MV-4-11 (cell line): ENCODE data around the gene SMARCD3.

Experiments used
- DNase-seq: peaks from one replicate; lab custom pipeline; 2025; lab: John Stamatoyannopoulos, UW

Gene SMARCD3

GRCh38 chr7:151248346-151249033, at the start of gene SMARCD3:
SMARCD3 (minus strand) TSS chr7:151248694; CDS start chr7:151248562, 132 bp downstream.
- no peak for DNase-seq

DNA sequence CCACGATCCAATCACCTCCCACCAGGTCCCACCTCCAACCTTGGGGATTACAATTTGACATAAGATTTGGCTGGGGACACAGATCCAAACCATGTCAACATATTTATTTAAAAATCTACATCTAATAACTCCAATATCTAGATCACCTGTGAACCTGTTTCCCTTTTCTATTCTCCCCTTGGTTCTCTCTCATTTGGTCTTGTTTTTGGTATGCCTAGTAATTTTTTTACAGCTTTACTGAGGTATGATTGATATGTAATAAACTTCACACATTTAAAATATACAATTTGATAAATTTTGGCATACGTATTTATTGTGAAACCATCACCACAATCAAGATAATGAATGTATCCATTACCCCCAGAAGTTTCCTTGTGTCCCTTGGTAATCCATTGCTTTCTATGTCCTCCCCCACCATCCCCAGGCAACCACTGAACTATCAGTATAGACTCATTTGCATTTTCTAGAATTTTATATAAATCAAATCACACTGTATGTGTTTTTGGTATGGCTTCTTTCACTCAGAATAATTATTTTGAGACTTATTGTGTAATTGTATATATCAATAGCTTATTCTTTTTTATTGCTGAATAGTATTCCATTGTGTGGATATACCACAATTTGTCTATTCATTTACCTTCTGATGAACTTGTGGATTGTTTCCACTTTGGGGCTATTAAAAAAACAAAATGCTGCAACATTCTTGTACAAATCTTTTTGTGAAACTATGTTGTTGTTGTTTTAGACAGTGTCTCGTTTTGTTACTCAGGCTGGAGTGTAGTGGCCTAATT, 47.9 kb upstream of the SMARCD3 start:
- no peak for DNase-seq

- DNase-seq: no peak
Observed at GRCh38 chr7:151292850-151293249, 44.4 kb upstream of the SMARCD3 start.

- no peak for DNase-seq
Observed at GRCh38 chr7:151291206-151291605, 42.7 kb upstream of the SMARCD3 start.

GRCh38 chr7:151290355-151290760, 41.9 kb upstream of the SMARCD3 start:
- DNase-seq: no peak

- DNase-seq: no peak
Observed at GRCh38 chr7:151289891-151290290, 41.4 kb upstream of the SMARCD3 start.

- DNase-seq: no peak
Observed at GRCh38 chr7:151286148-151286547, 37.7 kb upstream of the SMARCD3 start.

DNA sequence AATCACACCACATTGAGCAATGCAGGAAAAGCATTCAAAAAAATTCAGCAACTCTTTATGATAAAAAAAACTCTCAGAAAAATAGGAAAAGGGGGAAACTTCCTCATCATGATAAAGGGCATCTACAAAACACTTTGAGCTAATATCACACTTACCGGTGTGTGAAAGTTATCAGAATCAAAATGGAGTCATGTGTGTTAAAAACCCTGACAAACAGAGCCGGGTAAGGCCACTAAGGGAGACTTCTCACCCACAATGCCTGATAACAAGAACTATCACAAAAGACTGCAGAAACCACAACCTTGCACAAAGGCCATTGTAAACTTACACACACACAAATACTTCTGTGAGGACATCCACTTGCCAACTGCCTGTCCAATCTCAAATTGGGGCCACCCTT, 34.8 kb upstream of the SMARCD3 start:
- no peak for DNase-seq

DNA sequence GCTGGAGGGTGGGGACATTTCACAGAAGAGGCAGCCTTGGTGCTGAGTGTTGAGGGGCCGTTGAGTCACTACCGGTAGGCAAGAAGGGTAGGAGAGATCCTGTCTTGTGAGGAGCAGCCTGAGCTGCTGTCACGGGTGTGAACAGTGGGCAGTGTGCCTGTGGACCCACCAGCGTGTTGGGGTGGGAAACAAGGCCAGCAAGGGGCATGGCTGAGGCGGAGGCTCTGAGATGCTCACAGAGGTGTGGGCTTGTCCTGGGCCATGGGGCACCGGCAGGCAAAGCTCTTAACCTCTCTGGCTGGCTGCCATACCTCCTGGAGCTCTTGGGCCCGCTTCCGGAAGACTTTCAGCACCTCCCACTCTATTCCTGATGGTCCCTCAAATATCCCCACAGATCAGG, 33.6 kb upstream of the SMARCD3 start:
- no peak for DNase-seq

DNA sequence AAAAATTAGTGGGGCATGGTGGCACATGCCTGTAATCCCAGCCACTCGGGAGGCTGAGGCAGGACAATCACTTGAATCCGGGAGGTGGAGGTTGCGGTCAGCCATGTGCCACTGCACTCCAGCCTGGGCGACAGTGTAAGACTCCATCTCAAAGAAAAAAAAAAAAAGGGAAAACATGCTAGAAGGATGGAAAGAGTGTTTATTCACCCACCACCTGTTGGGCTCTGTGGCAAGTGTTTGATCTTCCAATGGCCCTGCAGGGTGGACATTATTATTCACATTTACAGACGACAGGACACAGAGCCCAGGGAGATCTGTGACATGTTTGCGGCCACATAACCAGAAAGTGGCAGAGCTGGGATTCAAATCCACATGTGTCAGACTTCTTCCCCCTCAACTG, 33.2 kb upstream of the SMARCD3 start:
- DNase-seq: no peak

DNA sequence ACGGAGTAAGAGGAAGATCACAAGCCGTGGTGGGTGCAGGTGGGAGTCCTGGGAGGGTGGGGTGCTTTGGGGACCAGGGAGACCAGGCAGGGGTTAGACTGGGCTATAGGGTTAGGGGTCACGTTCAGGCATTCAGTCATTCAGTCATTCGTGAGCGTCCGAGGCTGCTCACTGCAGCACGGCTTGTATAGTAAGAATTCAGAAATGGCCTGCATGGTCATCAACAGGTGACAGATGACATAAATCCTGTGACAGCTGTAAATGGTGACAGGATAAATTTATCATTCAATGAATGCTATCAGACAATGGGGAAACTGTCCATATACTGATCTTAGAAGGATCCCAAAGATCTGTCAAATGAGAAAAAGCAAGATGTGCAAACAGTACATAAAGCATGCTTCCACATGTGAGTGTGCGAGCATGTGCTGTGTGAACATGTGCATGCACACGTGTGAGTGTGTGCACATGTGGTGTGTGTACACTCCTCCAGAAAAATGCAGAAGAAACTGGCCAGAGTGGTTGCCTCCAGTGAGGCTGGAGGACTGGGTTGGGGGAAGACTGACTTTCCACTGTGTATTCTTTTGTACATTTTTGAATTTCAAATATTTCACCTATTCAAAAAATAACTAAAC, 32.0 kb upstream of the SMARCD3 start:
- no peak for DNase-seq

DNA sequence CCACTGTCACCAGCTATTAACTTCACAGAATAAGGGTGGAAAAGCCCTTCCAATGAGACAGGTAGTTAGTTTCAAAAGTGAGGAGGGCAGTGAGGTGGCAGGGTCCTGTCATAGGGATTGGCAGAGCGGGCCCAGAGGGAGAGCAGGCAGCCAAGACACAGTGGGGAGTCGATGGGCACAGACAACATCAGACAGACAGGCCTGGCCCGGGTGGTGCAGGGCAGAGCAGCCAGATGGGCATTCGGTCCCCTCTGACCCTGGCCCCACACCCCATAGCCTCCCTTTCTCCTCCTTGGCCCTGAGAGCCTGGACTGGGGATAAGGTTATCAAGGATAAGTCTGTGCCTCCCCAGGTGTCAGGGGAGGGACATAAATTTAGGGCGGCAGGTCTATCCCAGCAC, 31.4 kb upstream of the SMARCD3 start:
- no peak for DNase-seq

GRCh38 chr7:151278949-151279348, 30.5 kb upstream of the SMARCD3 start:
- no peak for DNase-seq

GRCh38 chr7:151277631-151278030, 29.1 kb upstream of the SMARCD3 start:
- no peak for DNase-seq

GRCh38 chr7:151276666-151277590, 28.4 kb upstream of the SMARCD3 start:
- DNase-seq: peak; percentile 31

- no peak for DNase-seq
Observed at GRCh38 chr7:151275813-151276577, 27.5 kb upstream of the SMARCD3 start.

- DNase-seq: no peak
Observed at GRCh38 chr7:151274936-151275812, 26.7 kb upstream of the SMARCD3 start.

GRCh38 chr7:151274396-151274795, 25.9 kb upstream of the SMARCD3 start:
- no peak for DNase-seq

DNA sequence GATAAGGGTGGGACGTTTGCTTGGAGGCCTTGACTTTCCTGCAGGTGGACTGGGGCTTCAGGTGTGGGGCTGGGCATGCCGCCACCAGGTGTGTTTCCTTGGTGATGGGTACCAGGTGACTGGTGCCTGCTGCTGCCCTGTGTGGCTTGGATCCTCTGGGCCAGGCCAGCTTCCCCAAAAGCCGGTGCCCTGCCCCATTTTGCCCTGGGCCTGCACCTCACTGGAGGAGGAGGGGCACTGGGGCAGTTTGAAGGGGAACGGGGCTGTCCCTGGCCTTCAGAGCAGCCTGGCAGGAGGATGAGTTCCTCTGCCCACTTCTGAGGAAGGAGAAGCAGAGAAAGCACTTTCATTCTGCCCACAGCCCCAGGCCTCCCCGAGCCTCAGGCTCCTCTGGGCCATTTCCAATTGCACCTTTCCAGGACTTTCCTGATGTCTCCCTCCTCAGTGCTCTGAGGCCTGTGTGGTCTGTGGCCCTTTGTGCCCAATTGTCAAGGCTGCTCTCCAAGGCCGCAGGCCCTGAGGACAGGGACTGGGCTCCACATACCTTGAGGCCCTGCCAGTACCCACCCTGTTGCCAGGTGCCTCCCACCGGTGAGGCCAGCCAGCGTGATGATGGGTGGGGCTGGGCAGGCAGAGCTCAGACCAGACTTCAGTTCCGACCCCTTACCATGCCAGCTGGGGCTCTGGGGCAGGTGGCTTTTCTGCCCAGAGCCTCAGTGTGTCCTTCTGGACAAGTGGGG, 25.3 kb upstream of the SMARCD3 start:
- DNase-seq: no peak
